HTERT RPE-1 (cell line): Measurements from ENCODE around the gene ANKRD33B.

Experiments used
- in situ Hi-C: fragments of 300-500 bp; cut with MboI; formaldehyde crosslinking; loops from 4 replicates; pipeline ENCODE4 v1.14.3; 2020; ENCODE audit warnings: low sequenced_read_pairs

ANKRD33B gene

DNA sequence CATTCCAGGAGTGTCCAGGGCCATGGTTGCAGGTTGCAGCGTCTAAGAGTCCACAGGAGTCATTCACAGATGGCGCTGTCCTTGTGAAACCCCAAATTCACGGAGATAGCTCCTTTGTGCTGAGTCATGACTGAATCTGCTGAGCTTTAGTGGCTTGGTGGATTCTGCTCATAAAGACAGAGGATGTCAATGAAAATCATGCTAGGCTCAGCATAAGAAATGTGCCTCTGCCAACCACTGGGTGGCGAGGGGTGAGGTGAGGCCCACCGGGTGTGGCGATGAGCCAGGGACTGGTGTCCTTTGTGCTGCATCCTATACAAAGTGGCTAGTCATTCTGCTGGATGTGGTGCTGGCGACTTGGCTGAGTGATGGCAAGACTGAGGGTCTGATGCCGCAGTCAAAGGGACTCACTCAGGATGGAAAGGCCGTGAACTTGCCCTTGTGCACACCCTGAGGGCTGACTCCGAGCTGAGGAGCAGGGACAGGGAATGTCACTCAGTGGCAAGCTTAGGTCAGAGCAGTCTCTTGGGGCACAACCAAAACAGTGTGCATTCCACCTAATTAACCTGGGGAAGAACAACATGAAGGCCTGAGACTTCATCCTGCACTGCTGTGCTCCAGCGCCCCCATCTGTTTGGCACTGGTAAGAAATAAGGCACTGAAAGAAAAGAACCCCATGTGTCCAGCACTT lies 125.7 kb downstream of the ANKRD33B start:
- in situ Hi-C loops, result no loop called here

DNA sequence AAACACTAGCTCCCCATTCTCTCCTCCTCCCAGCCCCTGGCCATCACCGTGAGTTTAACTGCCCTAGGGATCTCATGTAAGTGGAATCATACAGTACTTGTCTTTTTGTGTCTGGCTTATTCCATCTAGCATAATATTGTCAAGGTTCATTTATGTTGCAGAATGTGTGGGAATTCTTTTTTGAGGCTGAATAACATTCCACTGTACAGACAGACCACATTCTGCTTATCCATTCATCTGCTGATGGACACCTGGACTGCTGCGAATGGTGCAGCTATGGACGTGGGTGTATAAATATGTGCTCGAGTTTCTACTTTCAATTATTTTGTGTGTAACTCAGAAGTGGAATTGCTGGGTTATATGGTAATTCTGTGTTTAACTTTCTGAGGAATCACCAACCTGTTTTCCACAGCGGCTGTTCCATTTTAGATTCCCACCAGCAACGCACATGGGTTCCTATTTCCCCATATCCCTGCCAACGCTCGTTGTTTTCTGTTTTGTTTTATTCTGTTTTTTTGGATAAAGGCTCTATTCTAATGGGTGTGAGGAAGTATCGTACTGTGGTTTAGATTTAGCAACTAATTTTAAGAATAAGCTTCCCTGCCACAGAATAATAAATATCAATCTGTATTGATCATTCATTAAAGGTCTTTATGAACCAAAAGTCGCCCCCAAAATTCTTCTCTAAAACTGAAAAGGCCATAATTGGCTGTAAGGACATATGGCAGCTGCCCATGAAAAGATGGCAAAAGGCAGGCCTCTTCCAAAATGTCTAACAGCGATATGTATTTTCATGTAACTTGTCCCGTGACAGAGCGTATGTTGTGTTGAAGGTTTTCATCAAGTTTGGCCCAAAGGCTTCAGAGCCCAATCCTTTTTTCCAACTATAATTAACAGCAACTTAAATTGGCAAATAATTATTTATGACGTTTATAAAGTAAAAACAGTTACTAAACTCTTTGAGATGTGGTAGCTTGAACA lies 126.9 kb downstream of the ANKRD33B start:
- in situ Hi-C loops, result no loop called here

DNA sequence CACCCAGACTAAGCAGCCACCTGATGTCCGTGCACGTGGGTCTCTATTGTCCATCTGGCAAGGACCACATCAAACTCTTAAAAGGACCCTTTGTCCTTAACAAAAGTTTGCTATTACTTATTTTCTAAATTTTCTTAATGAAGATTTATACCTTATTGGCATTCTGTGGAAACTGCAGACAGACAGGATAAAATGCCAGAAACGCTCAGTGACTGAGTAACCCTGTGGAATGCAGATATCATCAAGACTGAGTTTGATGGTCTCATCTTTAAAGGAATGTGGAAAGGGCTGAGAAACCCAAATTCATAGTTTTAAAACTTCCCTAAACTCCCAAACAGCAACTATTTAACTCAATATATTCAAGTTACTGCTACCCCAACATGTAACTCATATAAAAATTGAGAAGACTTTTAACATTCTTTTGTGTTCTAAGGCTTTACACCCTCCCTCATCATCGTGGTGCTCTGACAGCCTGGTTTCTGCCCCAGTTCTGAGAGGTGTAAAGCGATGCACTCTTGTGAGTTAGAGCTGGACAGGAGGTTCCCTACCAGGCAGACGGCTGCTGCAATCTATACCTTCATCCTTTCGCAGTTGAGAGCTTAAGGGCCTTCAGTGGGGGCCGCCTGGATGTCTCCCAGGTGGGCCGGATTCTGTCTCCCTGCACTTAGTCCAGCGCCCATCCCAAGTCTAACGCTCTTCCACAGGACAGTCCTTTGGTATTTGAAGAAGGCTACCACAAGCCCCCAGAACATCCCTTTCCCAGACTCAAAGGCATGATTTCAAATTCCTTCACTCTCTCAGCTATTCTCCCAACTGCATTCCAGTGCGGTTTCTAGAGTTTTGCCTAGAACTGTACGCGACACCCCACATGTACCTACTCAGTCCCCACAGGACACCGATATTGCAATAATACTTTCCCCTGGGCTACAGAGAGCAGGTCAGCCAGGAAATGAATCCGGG lies 128.2 kb downstream of the ANKRD33B start:
- in situ Hi-C loops, result no loop called here

DNA sequence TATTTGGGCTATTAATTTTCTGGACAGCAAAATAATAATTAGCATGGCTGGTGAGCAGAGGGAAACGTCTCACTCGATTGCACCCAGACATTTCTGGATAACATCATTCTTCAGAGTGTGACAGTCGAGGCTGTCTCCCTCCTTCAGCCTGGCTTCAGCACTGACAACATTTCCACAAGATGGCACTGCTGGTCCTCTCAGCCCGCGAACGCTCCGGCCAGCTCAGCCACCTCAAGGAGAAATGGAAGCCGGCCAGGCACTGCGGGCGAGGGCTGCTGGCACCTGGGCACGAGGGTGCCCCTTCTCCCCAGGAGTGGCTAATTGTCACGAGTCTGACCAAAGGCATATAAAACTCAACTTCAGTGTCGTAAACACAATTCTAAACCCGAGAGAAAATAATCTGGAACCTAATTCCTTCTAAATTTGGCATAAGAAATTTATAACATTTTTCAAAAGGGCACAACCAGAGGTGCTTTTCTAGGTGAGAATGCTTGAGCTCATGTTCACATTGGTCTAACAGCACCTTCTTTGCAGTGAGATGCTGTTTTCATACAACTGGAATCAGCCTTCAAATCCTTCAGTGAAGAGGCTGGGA lies 131.3 kb downstream of the ANKRD33B start:
- in situ Hi-C loops, result no loop called here

DNA sequence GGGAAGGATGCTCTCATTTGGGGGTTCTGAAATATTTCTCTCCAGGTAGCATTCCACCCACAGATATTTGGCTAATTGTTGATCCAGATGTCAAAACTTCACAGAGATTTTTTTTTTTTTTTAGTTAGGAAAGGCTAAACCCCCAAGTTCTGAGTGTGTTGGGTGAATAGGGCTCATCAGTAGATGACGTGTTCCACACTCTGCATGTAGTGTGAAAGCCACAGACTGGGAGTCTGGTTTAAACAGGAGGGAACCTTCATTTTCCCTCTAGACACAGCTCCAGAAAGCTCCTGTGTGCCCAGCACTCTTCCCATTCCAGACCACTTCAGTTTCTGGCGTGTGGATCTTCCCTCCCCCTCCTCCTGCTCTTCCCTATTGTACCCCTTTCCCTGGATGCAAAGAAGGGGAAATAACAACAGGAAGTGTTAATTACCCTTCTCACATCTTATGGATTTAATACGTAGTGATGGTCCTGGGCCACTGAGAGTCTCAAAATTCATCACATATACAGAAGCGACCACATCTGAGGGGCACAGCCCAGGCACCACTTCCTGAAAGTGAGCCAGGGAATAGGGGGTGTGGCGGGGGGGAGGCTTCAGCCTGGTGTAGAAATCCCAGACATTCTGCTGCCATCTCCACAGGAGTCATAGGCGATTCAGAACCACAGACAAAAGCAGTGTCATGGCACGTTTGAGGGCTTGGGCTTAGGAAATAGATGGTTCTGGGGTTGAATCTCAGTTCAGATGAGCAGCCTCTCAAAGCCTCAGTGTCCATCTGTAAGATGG lies 132.1 kb downstream of the ANKRD33B start:
- in situ Hi-C loops, result no loop called here

DNA sequence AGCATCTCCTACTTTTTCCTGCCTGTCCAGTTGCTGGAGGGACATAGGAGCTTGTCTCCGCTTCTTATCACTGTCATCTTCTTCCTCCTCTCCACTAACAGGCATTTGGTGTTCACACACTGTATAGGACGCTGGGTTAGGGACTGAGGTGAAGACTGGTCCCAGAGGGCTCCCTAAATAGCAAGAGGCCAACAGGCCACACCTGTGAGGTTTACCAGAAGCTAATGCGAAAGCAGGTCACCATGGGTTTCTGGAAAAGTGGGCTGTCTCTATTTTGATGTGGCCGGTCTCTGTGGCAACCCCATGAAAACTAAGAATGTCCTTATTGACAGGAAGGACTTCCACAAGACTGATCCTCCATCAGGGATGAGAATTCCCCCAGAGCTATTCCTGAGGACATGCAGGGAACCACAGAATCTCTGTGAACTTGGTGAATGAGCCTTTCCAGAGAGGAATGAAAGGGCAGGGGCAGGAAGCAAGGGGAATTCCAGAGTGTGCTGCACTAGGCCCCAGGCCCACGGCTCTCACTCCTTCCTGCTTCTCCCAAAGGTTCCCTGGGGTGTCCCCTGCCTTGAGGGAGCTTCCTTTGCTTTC lies 135.5 kb downstream of the ANKRD33B start:
- in situ Hi-C loops, result no loop called here

DNA sequence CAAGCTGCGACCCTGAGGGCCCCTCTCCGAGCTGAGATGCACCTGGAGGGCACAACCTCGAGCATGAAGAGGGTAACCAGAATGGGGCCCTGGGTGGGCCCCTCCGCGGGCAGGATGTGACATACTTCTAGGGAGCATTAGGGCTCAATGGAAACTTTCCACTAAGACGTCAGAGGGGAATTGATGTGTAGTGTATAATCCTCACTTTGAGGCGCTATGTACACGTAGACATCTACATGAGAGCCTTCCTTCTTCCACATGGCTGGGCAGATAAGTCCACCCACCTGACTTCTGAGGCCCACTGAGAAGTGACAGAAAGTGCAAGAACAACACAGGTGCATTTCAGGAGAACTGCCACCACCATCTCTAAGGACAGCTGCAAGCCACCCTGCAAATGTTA lies 136.1 kb downstream of the ANKRD33B start:
- in situ Hi-C loops, result no loop called here

DNA sequence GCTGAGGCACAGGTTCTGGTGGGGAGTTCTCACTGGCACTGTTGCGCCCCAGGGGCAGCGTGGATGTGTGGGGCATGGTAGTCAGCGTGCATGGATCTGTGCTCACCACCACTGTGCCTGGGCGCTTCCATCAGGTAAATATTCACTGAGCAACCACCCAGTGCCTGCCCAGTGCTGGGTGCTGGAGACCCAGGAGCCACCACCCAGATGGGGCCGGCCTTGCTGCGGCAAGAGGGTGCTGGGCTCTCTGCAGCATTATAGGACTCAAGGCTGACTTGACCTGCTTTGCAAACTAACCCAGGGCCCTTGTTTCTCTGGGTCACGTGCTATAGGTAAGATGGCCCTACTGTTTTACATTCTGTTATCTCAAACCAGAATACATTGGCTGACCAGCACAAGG lies 136.6 kb downstream of the ANKRD33B start:
- in situ Hi-C loops, result no loop called here

DNA sequence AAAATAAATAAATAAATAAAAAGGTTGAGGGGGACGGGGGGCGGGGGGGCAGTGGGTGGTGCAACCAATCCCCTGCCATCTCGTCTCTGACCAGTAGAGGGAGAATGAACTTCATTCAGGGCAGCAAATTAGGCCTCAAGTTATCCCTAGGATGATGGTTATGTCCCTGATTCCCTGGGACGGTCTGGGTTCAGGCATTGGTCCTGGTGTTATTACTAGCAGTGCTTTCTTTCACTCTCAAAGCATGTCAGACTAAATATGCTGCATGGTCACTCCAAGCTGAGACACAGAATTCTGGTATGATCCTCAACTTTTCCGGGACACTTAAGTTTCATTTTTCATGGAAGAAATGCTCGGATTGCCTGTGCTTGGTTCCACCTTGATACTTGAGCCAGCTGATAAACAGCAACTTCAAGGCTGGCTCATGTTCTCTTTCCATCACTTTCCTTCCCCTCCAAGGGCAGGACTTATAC lies 137.7 kb downstream of the ANKRD33B start:
- in situ Hi-C loops, result no loop called here

DNA sequence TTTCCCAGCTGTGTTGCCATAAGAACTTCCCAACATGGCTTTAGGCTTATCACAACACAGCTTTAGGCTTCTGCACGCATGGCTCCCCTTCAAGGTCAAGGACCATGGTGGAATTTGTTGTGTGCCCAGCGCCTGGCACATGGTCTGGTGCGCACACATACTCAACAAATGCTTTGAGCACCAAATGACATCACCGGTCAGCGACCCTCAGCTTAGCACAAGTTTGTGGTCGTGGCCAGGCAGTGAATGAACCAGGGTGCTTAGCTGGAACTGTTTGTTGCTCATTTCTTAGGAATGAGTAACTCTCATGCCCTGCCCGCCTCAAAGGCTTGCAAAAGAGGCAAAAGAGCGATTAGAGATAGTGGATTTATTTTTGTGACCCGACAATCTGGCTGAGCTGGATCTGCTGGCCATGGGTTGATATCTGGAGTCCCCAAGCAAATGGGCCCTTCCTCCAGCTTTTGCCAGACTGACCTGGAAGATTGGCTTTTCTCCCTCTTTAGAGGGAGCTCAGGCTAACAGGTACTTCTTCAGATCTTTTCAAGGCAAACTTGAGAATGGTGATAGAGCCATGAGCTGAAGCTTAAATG lies 138.3 kb downstream of the ANKRD33B start:
- in situ Hi-C loops, result no loop called here

DNA sequence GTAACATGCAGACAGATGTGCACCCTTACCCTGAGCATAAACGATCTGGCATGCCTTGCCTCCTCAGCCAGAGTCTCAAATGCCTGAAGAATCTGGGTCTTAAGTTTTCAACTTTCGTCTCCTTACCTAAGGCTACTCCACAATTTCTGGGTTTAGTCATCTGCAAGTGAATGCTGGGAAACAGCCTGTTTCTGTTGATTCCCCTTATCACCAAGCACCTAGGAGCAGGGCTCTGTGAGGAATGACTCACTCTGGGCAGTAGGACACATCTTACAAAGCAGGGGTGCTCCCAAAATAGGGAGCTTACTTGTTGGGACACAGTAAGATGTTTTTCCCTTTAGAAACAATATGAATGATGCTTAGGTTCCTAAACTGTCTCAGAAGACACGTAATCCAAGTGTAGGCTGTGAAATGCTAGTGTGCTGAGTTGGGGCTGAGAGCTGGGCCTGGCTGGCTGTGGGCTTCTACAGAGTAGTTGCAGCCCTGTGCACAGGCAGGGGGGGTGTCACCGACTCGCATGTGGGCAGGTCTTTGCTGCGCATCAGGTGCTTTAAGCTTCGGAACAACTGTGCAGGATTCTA lies 139.1 kb downstream of the ANKRD33B start:
- in situ Hi-C loops, result no loop called here

DNA sequence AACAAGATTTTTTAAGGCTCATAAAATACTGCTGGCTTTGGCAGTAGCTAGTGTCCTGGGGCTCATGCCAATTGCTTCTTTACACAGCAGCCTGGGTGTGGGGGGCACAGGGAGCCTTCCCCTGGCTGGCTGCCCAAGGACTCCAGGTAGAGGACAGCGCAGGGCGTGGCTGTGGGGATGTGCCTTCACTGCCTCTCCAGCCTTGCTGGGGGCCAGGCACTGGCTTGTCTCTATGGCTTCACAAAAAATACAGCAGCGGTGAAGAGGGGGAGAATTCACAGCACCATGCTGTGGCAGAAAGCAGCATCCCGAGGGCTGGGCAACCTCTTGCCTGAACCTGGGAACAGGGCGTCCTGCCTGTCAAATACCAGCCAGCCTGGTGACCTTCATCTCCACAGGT lies 139.8 kb downstream of the ANKRD33B start:
- in situ Hi-C loops, result no loop called here

DNA sequence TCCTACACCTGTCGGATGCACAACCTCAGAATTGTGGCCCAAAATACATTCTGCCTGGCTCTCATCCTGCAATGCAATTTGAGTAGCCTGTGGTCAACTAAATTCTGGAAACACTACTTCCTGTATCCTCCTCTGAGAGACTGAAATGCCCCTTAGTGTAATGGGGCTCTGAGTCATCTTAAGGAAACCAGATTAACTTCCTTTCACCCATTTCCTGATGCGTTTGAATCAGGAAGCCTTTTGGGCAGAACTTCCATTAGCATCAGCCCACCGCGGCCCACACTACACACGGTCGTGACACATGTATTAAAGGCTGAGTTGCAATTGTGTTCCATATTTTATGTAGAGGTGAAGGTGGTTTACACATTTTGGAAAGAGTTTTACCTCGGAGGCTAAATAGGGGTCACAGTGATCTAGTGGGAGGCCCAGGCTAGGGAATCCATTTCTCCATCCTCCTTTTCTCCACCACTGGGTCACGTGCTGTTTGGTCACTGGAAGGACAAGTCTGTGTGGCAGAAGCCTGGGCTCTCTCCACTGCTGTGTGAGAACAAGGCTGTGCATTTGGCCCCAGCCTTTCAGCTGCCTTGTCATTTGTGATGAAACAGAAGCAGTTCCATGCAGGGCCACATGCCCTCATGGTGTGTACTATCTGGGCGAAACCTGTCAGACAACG lies 141.2 kb downstream of the ANKRD33B start:
- in situ Hi-C loops, result no loop called here

DNA sequence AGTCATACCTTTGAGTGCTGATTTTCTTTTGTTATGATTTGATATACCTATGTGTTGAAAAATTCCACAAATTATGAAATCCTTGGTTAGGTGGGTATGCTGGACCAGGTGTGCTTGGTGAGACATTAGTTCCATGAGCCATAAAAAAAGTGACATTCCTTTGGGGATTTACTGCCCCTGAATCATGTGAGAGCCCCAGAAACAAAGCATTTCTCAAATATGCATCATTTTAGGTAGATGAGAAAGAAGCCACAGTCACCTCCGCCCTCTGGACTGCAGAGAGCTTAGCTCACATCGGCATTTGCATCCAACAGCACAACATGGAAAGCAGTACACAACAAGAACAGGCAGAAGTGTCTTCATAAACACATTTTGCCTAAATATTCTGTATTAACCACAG lies 141.9 kb downstream of the ANKRD33B start:
- in situ Hi-C loops, result no loop called here

DNA sequence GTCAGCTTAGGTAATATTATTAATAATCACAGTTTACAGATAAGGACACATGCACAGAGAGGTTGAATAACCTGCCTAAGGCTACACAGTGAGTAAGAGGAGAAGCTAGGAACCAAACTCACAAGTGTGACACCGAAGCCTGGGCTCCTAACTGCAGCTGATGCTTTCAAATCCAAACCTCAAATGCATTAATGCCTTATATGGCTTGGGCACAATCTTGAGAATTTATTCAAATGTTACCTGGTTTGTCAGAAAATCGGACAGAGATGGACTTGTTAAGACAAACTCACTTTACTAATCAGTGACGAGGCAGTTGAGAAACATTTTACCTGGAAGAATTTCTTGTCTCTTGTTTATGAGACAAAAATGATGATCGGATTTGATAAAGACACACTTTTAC lies 142.5 kb downstream of the ANKRD33B start:
- in situ Hi-C loops, result no loop called here
